NCI-H1436 (cell line): ENCODE results near the gene ADAMTS15.

ENCODE experiments used
- DNase-seq: peaks from one replicate; lab custom pipeline; 2025; lab: John Stamatoyannopoulos, UW

The ADAMTS15 gene

DNA sequence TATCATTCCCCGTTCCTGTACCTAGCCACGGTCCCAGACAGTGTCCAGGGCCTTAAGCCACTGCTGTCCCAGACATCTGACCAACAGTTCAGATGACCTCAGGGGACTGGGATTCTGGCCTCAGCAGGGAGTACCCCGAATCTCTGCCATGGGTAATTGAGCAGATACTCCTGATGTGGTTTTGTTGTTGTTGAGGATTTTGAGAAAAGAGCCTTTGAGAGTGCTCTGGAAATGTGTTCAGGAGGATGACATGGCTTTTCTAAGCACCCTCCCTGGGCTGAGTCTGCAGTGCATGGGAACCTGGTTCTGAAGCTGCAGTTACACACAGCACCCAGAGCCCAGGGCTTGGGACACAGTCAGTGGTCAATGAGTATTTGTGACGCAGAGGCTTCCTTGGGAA is 30.4 kb downstream of the ADAMTS15 start:
- DNase-seq: no peak

DNA sequence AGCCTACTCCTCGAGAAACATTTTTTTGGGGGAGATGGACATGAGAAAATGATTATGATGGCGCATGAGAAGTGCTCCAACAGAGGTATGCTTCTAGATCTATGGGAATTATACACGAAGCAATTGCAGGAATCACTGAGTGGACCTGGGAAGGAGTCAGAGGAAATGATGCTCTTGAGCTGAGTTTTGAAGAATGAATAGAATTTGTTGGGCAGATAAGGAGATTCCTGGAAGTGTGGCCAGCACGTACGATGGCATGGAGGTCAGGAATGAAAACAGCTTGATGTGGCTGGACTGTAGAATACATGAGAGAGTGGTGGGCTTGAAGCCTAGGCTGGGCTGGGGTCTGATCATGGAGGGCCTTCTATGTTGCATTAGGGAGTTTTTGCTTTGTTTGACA is 31.7 kb downstream of the ADAMTS15 start:
- DNase-seq: no peak

GRCh38 chr11:130480711-130481140 is 32.3 kb downstream of the ADAMTS15 start:
- DNase-seq: no peak

GRCh38 chr11:130483124-130483523 is 34.7 kb downstream of the ADAMTS15 start:
- DNase-seq: no peak

DNA sequence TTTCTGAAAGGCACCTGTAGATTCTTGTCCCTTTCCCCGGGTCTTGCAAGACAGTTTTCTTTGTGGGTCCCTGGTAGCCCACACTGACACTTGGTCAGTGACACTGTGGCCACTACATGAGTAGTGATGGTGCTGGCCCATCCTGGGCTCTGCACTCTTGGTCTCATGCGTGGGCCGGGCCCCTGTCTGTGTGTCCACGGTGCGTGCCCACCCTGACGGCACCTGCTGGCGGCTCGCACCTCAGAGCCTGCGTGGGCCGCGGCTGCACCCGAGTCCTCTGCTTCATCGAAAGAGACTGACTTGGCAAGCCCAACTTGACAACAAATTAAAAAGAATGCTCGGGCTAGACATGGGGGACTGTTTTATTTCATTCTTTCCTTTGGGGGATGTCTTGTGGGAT is 37.5 kb downstream of the ADAMTS15 start:
- DNase-seq: no peak

DNA sequence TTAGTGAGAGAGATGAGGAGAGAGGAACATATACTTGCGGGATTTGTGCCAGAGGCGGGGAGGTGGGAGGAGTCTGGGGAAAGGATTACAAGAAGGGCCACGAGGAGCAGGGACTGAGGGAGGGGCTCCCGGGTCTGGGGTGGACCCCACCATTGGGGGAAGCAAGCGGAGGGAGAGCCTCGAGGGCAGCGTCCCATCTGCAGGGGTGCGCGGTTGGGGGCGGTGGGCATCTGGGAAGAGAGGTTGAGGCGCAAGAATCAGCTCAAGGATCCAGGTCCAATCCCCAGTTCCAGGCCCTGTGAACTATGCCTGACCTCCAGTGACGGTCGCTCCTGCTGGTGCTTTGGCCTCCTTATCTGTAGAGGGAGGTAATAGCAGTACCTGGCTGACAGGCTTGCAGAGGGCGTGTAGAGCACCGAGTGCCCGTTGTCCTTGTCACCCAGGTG is 38.0 kb downstream of the ADAMTS15 start:
- DNase-seq: no peak

DNA sequence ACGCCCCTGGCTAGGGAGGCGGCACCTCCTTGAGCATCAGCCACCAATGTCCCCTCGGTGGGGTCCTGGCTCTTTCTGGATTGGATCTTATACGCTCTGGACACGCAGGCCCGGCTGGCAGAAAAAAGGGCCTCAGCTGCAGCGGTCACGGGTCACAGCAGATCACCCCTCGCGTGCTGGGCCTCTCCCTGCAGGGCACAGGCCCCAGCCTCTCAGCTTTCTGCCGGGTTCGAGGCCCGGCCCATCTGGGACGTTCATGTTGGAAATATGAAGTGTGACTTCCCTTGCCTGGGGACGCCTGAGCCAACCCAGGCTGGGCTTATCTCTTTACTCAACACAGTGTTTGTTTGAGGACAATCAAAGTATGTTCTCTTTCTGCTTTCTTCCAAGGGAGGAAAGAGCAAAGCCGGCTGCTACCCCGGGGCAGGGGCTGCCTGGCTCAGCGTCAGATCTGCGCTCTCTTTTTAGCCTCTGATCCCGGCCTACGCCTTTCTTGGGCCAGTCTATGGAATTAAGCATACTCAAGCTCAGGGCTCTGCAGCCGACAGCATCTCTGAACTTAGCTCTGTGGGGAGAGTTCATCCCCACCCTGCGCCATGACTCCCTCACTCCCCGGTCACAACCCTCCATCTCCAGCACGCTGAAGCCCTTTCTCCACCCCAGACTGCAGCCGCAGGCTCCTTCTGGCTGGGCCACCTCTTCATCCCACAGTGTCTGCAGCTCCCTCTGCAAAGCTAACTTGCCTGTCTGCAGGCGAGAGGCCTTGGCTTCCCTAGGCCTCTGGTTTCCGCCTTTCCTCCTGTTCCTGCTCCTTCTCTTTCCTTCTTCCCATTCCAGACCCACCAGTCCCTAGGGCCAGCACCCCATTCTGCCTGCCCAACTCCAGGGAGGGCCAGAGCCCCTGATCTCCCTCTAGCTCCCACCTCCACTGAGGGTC is 38.8 kb downstream of the ADAMTS15 start:
- no peak for DNase-seq

- no peak for DNase-seq
Observed at GRCh38 chr11:130487924-130488815, 39.7 kb downstream of the ADAMTS15 start.

- DNase-seq: no peak
Observed at GRCh38 chr11:130488848-130489584, 40.6 kb downstream of the ADAMTS15 start.

GRCh38 chr11:130489716-130490115 is 41.3 kb downstream of the ADAMTS15 start:
- no peak for DNase-seq

DNA sequence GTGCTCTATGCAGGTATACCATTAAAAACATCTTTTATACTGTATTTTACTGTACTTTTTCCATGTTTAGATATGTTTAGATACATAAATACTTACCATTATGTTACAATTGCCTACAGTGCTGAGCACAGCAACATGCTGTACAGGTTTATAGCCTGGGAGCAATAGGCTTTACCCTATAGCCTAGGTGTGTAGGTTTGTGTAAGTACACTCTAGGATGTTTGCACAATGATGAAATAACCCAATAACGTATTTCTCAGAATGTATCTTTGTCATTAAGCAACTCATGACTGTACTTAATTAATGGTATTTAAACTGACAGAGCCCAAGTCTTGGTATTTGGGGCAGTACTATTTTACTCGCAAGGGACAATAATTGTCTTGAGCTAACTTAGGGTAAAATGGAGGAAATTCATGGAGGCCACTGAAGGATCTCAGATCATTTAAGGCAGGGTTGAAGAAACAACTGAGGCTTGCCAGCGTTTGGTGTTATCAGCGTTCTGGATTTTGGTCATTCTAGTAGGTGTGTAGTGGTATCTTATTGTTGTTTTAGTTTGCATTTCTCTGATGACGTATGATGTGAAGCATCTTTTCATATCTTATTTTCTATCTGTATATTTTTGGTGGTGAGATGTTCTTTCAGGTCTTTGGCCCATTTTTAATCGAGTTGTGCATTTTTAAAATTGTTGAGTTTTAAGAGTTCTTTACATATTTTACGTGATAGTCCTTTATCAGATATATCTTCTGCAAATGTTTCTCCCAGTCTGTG is 42.4 kb downstream of the ADAMTS15 start:
- DNase-seq: no peak

- DNase-seq: no peak
Observed at GRCh38 chr11:130498181-130498580, 49.7 kb downstream of the ADAMTS15 start.

DNA sequence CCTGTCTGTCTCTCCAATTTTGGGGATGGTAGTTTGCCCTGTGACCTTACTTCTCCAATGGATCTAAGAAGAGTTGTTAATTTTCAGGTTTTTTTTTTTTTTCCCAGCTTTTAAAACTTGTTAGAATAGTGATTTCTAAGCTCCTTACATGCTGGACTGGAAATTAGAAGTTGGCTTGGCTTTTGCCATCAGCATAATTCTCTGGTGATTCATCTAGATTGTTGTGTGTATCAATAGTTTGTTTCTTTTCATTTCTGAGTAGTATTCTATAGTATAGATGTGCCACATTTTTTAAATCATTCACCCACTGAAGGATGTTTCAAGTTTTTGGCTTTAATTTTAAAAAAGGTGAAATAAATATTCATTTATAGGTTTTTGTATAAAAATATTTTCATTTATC is 51.4 kb downstream of the ADAMTS15 start:
- no peak for DNase-seq

- no peak for DNase-seq
Observed at GRCh38 chr11:130504317-130504716, 55.9 kb downstream of the ADAMTS15 start.

DNA sequence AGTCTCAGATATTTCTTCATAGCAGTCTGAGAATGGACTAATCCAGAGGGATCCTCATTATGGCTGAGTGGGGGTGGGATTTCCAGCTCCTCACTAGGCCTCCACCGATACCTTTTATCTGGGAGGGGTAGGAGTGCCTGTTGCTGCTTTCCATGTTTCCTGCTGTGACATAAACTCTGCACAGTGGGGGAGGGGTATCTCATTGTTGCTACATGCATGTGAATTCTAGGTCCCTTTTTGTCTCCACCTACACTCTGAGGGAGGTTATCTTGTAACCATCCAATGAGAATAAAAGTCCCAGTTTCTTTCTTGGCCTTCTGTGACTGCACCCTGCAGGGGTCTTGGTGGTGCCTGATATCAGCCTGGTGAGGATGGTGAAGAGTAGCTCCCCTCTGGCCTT is 60.5 kb downstream of the ADAMTS15 start:
- no peak for DNase-seq

GRCh38 chr11:130509942-130510341 is 61.5 kb downstream of the ADAMTS15 start:
- DNase-seq: no peak

GRCh38 chr11:130510407-130511006 is 62.1 kb downstream of the ADAMTS15 start:
- no peak for DNase-seq

DNA sequence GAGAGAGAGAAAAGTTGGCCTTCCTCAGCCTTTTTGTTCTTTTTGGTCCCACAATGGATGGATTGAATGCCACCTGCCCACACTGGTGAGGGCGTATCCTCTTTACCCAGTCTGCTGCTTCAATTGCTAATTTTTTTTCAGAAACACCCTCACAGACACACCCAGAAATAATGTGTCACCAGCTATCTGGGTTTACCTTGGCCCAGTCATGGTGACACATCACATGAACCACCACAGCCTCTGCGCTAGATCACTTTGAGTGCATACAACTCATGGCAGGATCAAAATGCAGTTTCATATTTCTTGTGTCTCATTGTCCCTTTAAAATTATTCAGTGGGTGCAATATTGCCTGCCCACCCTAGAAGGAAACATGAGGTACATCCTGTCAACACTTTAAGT is 63.3 kb downstream of the ADAMTS15 start:
- no peak for DNase-seq

DNA sequence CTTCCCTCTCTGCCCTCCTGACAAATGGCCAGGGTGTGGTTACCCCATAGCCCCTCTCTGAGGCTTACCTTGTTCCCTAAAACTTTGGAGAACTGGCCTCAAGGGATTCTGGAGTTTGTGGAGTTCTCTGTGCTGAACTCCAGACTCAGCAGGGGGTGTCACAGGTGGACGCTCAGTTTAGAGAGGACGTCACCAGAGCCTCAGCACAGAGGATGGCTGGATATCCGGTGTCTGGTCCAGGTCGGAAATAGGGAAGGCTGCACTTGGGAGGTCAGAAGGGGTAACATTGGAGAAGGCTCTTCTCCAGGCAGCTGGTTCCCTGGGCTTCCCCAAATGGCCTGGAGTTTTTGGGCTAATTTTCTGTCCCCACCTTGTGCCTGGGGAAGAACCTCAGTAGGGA is 64.2 kb downstream of the ADAMTS15 start:
- no peak for DNase-seq

GRCh38 chr11:130513132-130513531 is 64.7 kb downstream of the ADAMTS15 start:
- no peak for DNase-seq

GRCh38 chr11:130514316-130514715 is 65.9 kb downstream of the ADAMTS15 start:
- DNase-seq: no peak
